Measurements from ENCODE around the gene RTL1. TPM values are rescaled to one million over a fixed set of nuclear protein-coding genes. Genes with fewer than 3 reads are reported as not detected.

The RTL1 gene
- total RNA-seq, 1 experiment from 2014 or later: not detected

GRCh38 chr14:100882026-100882967 lies 21.2 kb downstream of the RTL1 start:
- no peak for DNase-seq (ENCODE audit: low read depth)

- no peak for DNase-seq (ENCODE audit: low read depth)
These were observed 22.1 kb downstream of the RTL1 start for GRCh38 chr14:100881211-100882025.

GRCh38 chr14:100880271-100881101 lies 23.0 kb downstream of the RTL1 start:
- DNase-seq (ENCODE audit: low read depth): no peak

GRCh38 chr14:100879782-100880181 lies 23.7 kb downstream of the RTL1 start:
- no peak for DNase-seq (ENCODE audit: low read depth)

GRCh38 chr14:100879194-100879593 lies 24.3 kb downstream of the RTL1 start:
- no peak for DNase-seq (ENCODE audit: low read depth)

- DNase-seq (ENCODE audit: low read depth): no peak
These were observed 25.0 kb downstream of the RTL1 start for GRCh38 chr14:100878271-100879146.

GRCh38 chr14:100875861-100876590 lies 27.5 kb downstream of the RTL1 start:
- no peak for DNase-seq (ENCODE audit: low read depth)

GRCh38 chr14:100875126-100875525 lies 28.4 kb downstream of the RTL1 start:
- no peak for DNase-seq (ENCODE audit: low read depth)

- no peak for DNase-seq (ENCODE audit: low read depth)
These were observed 29.0 kb downstream of the RTL1 start for GRCh38 chr14:100874411-100875091.

GRCh38 chr14:100874051-100874410 lies 29.5 kb downstream of the RTL1 start:
- no peak for DNase-seq (ENCODE audit: low read depth)

GRCh38 chr14:100873096-100873482 lies 30.4 kb downstream of the RTL1 start:
- DNase-seq (ENCODE audit: low read depth): no peak

- no peak for DNase-seq (ENCODE audit: low read depth)
These were observed 31.0 kb downstream of the RTL1 start for GRCh38 chr14:100872259-100873095.

GRCh38 chr14:100871234-100872186 lies 32.0 kb downstream of the RTL1 start:
- peak; percentile 49 for DNase-seq (ENCODE audit: low read depth)

GRCh38 chr14:100868621-100869370 lies 34.7 kb downstream of the RTL1 start:
- DNase-seq (ENCODE audit: low read depth): no peak

GRCh38 chr14:100867631-100868315 lies 35.7 kb downstream of the RTL1 start:
- no peak for DNase-seq (ENCODE audit: low read depth)

Measured in LHCN-M2 (cell line).